Body of pancreas (tissue), 4 donors: ENCODE measurements around the gene RHOJ.

Experiments
- CTCF ChIP-seq, 7 experiments: fragments of 450-650 bp in 4 of 7; fragments of 200-600 bp in 3 of 7; sonication (generic) in 3 of 7; IDR thresholded peaks; one replicate each; pipeline ENCODE4 v1.5.1; 2016 to 2019; ENCODE audit warnings: antibody characterized with exemption in 7 of 7
- POLR2A ChIP-seq, 3 donors: fragments of 450-650 bp; IDR thresholded peaks; one replicate each; pipeline ENCODE4 v1.6.1; 2016; ENCODE audit warnings: antibody characterized with exemption in 3 of 3, mild to moderate bottlenecking in 2 of 3

GRCh38 chr14:63273129-63273528 is 68.9 kb downstream of the RHOJ start:
- TF ChIP-seq CTCF (IDR thresholded peaks at IDR 0.05): no peak
- TF ChIP-seq POLR2A (IDR thresholded peaks at IDR 0.05): no peak
